AG04450 (cell line): ENCODE data around the gene FAM156B. TPM values are rescaled to one million over a fixed set of nuclear protein-coding genes. Genes with fewer than 3 reads are reported as not detected.
"Not testable (repeated sequence)": the region's sequence is repeated elsewhere in the genome, so short reads cannot be mapped to it uniquely, and the experiment has no call there.

Source experiments
- CTCF ChIA-PET: fragments of 300-600, 350-600 bp; formaldehyde crosslinking; extraction: SDS; loops from one replicate; lab custom pipeline; 2022; ENCODE audit warnings: antibody characterized with exemption, inconsistent platforms; lab: Charles Lee
- POLR2A ChIA-PET: fragments of 350-600 bp; formaldehyde crosslinking; extraction: SDS; loops from one replicate; lab custom pipeline; 2021; ENCODE audit warnings: antibody characterized with exemption, inconsistent platforms; lab: Yijun Ruan, JAX
- DNase-seq: peaks from one replicate; pipeline ENCODE4 v3.0.0-alpha.2; 2011; ENCODE audit warnings: low read depth, low spot score
- H3K27ac ChIP-seq: one replicate; pipeline ENCODE4 v1.5.1; 2012; ENCODE audit warnings: low read depth, low read length, control low read depth
- H3K27me3 ChIP-seq: one replicate; pipeline ENCODE4 v1.6.0; 2012; ENCODE audit warnings: low read length; ENCODE audit not compliant: control insufficient read depth, insufficient read depth
- H3K4me3 ChIP-seq: 2 replicates; pipeline ENCODE4 v1.5.1; 2011; ENCODE audit warnings: mild to moderate bottlenecking, low read depth, low read length, control low read depth
- H3K9me3 ChIP-seq: 2 replicates; pipeline ENCODE4 v1.5.1; 2012; ENCODE audit warnings: low read length; ENCODE audit not compliant: control insufficient read depth, insufficient read depth
- polyA plus RNA-seq: library from polyadenylated mRNA; depleted of rRNA; stranded (reverse); fragments of >200 nt; gene quantifications from 2 replicates; pipeline ENCODE4 v1.2.3, GENCODE V29; 2011
- TF ChIP-seq, protein P1 (sequence below): IDR thresholded peaks from 2 replicates; pipeline ENCODE4 v1.5.1; 2011; ENCODE audit warnings: low read depth, low read length, control low read depth, inconsistent platforms

FAM156B gene
- polyA plus RNA-seq, 1 experiment, result 15.6 TPM

DNA sequence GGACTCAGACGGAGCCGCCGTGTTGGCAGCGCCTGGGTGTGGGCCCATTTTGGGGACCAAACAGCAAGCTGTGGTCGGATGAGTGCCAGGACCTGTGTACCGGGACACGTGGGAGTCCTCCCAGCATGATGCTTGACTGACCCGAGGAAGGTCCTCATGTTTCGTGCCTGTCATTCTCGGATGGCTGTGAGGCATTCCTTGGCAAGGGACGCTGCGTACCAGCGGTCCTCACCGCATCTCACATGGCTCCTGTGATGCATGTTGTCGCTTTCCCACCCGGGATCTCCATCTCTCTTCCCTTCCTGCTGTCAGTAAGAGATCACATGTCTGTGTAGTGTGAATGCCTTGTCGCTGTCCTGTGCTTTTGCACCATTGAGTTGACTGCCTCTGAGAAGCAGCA lies 10.8 kb downstream of the FAM156B start:
- CTCF ChIA-PET, result not testable (repeated sequence)

DNA sequence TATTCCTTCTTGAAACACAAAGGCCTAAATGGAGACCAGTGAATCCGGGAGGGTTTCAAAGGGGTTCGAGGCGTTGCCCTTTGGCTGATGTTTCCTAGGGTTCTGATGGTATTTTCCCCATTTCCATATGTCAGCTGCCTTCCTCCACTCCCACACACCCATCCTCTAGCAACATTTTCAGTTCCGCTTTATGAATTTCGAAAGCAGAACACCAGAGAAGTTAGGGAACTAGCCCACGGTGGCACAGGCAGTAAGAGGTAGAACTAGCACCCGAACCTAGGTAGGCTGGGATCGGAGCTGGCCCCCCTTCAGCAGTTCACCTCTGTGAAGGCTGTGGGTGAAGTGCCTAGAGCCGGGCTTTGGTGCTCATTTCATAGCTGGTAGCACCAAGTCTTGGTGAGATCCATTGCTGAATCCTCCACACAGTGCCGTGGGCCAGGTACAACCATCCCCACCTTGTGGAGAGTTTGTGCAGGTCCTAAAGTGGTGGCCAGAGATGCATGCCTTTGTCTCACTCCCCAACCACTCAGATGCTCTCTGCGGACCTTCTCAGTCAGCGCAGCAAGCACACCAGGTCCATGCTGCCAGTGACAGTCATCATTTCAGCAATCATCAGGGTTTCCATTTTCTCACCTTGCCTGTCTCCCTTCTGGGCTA lies 12.3 kb downstream of the FAM156B start:
- H3K4me3 ChIP-seq, H3K27ac ChIP-seq, DNase-seq, H3K27me3 ChIP-seq, CTCF ChIA-PET, POLR2A ChIA-PET, H3K9me3 ChIP-seq: not testable (repeated sequence)

More for the DNA sequence above, 10.8 kb downstream of the FAM156B start:
- H3K9me3 ChIP-seq, POLR2A ChIA-PET, DNase-seq, H3K4me3 ChIP-seq, H3K27me3 ChIP-seq, H3K27ac ChIP-seq: not testable (repeated sequence)

DNA sequence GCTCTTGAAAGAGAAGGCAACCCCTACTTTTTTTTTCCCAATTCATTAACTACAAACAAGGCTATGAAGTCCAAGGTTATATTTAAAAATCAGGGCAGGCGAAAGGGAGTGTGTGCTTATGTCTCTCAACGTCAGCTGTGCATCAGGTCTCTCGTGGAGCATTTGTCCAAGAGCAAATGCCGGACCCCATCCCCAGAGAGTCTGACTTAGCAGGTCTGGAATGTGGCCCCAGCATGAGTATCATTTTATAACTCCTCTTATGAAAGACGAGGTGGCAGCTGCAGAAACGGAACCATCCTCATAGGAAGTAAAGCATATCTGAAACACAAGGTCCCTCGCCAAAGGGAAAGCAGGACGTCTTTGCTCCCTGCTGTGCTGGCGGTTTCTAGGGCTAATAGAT lies 16.6 kb downstream of the FAM156B start:
- H3K4me3 ChIP-seq, POLR2A ChIA-PET, CTCF ChIA-PET: not testable (repeated sequence)

DNA sequence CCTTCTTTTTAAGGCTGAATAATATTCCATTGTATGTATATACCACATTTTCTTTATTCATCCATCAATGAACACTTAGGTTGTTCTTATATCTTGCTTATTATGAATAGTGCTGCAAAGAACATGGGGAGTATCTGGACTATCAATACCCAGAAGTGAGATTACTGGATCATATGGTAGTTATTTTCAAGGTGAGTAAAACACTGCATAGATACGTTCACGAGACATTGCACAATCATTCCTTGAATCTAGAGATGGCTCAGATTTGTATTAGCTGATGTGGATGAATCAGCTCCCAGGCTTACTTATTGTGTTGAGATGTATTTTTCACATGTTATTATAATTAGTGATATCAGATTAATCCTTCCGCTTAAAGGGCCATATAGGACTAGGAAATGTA lies 17.6 kb downstream of the FAM156B start:
- H3K27ac ChIP-seq, CTCF ChIA-PET, H3K27me3 ChIP-seq, H3K9me3 ChIP-seq, POLR2A ChIA-PET, H3K4me3 ChIP-seq, DNase-seq: not testable (repeated sequence)

More for the DNA sequence above, 16.6 kb downstream of the FAM156B start:
- H3K27me3 ChIP-seq, H3K27ac ChIP-seq, H3K9me3 ChIP-seq, DNase-seq: not testable (repeated sequence)

DNA sequence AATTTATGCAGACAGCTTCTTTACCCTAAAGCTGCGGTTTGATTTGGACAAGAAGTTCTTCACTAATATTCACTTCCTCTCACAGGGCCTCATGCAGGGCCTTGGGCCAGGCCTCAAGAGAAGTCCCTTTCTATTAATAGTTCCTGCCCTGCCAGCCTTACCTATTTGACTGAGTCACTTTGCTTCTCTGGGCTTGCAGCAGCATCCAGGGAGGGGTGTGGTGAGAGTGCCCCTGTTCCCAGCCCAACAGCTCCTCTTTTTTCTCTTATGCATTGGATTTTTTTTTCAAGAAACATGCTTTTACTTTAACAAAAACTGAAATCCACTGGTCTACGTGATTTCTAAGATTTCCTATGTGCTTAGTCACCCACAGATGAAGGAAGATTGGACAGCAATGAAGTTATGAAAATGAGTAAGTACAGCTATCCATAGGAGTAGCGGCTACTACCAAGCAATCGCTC lies 26.7 kb downstream of the FAM156B start:
- H3K4me3 ChIP-seq, result no peak overlapping the region
- H3K27ac ChIP-seq, result peak overlapping the region; percentile 61
- no peaks in the 10 kb centered on the region; the same call in 1 of the 2 replicates for H3K9me3 ChIP-seq
- ChIA-PET POLR2A (interaction anchor here (1.1 to 1.3 kb wide), 2 partner anchors 11 to 158 kb away, joined by 4 read pairs; partner anchors contain the start of gene TSPYL2), CTCF (interaction anchor here (0.8 to 1.4 kb wide), 2 partner anchors 66 to 349 kb away, joined by 3 read pairs; no protein-coding TSS in a partner anchor)
- no peaks in the 10 kb centered on the region for H3K27me3 ChIP-seq
- TF ChIP-seq, protein P1, sequence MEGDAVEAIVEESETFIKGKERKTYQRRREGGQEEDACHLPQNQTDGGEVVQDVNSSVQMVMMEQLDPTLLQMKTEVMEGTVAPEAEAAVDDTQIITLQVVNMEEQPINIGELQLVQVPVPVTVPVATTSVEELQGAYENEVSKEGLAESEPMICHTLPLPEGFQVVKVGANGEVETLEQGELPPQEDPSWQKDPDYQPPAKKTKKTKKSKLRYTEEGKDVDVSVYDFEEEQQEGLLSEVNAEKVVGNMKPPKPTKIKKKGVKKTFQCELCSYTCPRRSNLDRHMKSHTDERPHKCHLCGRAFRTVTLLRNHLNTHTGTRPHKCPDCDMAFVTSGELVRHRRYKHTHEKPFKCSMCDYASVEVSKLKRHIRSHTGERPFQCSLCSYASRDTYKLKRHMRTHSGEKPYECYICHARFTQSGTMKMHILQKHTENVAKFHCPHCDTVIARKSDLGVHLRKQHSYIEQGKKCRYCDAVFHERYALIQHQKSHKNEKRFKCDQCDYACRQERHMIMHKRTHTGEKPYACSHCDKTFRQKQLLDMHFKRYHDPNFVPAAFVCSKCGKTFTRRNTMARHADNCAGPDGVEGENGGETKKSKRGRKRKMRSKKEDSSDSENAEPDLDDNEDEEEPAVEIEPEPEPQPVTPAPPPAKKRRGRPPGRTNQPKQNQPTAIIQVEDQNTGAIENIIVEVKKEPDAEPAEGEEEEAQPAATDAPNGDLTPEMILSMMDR, result no peak
- DNase-seq, result no peak

DNA sequence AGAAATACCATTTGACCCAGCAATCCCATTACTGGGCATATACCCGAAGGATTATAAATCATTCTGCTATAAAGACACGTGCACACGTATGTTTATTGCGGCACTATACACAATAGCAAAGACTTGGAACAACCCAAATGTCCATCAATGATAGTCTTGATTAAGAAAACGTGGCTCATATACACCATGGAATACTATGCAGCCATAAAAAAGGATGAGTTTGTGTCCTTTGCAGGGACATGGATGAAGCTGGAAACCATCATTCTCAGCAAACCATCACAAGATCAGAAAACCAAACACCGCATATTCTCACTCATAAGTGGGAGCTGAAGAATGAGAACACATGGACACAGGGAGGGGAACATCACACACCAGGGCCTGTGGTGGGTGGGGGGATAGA lies 33.1 kb downstream of the FAM156B start:
- DNase-seq, H3K9me3 ChIP-seq, CTCF ChIA-PET, H3K27ac ChIP-seq, H3K4me3 ChIP-seq, POLR2A ChIA-PET, H3K27me3 ChIP-seq: not testable (repeated sequence)

DNA sequence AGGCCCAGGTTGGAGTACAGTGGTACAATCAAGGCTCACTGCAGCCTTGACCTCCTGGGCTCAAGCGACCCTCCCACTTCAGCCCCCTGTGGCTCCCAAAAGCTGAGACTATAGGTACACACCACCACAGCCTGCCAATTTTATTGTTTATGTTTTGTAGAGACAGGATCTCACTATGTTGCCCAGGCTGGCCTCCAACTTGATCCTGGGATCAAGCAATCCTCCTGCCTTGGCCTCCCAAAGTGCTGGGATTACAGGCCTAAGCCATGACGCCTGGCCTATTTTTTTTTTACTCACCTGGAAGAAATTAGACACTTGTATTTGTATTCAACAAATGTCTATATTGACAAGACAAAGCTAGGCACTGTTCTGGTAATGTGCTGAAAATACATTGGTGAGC lies 36.1 kb downstream of the FAM156B start:
- Histone ChIP-seq H3K9me3 (no peaks in the 10 kb centered on the region), H3K27me3 (no peaks in the 10 kb centered on the region), H3K27ac (no peak overlapping the region), H3K4me3 (no peak overlapping the region)
- no peak for DNase-seq
- TF ChIP-seq, protein P1, result no peak
- ChIA-PET POLR2A (no interaction called here), CTCF (no interaction called here)
